T-helper 17 cell (primary cell): ENCODE results near the gene IPO9. TPM values are rescaled to one million over a fixed set of nuclear protein-coding genes. Genes with fewer than 3 reads are reported as not detected.

Experiments used
- ATAC-seq: fragments of 150-1000 bp; cut with Tn5 transposase; 2 replicates; pipeline ENCODE4 v1.10.0; 2021; ENCODE audit warnings: mild to moderate bottlenecking, moderate library complexity
- DNase-seq, 3 donors: peaks; one replicate each; pipeline versions ENCODE4 v3.0.0 to v3.0.0-alpha.2; 2020 to 2021
- H3K9me3 ChIP-seq: one replicate; pipeline ENCODE4 v1.7.0; 2013; ENCODE audit warnings: low read length, mild to moderate bottlenecking; ENCODE audit not compliant: control insufficient read depth, poor library complexity, severe bottlenecking
- H3K27ac Mint-ChIP-seq: one replicate; pipeline ENCODE4 v1.8.0; 2022; ENCODE audit warnings: mild to moderate bottlenecking, moderate library complexity, mixed read lengths
- H3K27me3 Mint-ChIP-seq: one replicate; pipeline ENCODE4 v1.8.0; 2022; ENCODE audit warnings: mixed read lengths
- H3K36me3 Mint-ChIP-seq: one replicate; pipeline ENCODE4 v1.8.0; 2022; ENCODE audit warnings: low read depth, mixed read lengths
- H3K4me1 Mint-ChIP-seq: one replicate; pipeline ENCODE4 v1.8.0; 2022; ENCODE audit warnings: mild to moderate bottlenecking, mixed read lengths
- H3K4me3 Mint-ChIP-seq: one replicate; pipeline ENCODE4 v1.8.0; 2022; ENCODE audit warnings: mild to moderate bottlenecking, moderate library complexity, mixed read lengths
- total RNA-seq, 4 donors: library from RNA in 2 of 4; stranded (reverse) in 2 of 4; gene quantifications; one replicate each; pipeline ENCODE4 v1.2.3 and lab custom pipeline; 2022 to 2026

The IPO9 gene
- total RNA-seq, 2 donors from 2014 or later, result 24.0 to 29.3 TPM

- H3K27ac Mint-ChIP-seq, result no peak overlapping the region
Measured at GRCh38 chr1:201889090-201889968, 60.4 kb downstream of the IPO9 start.

DNA sequence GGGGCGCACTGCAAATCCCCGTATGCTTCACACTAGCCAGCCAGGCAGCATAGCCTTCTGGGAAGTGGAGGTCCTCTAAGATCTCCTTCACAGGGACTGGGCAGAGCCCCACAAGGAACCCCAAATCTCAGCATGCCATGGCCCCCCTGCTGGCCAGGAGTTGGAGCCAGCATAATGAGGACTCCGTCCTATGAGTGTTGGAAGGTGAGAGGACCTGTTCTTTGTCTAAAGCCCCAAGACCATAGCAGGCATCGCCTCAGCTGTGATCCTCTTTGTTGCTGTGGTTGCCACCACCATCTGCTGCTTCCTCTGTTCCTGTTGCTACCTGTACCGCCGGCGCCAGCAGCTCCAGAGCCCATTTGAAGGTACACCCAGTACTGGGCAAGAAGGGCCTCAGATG is 61.3 kb downstream of the IPO9 start:
- Mint-ChIP-seq H3K27ac (no peak overlapping the region), H3K4me1 (peaks cover 7% of the 10 kb centered on the region), H3K36me3 (peaks cover 3% of the 10 kb centered on the region), H3K4me3 (no peak overlapping the region), H3K27me3 (peaks cover 68% of the 10 kb centered on the region)
- H3K9me3 ChIP-seq, result no peaks in the 10 kb centered on the region
- no peak for ATAC-seq
- no peak for DNase-seq

More at GRCh38 chr1:201889090-201889968, 60.4 kb downstream of the IPO9 start:
- no peaks in the 10 kb centered on the region for H3K9me3 ChIP-seq
- Mint-ChIP-seq H3K36me3 (peaks cover 3% of the 10 kb centered on the region), H3K4me1 (peaks cover 9% of the 10 kb centered on the region), H3K27me3 (peaks cover 70% of the 10 kb centered on the region), H3K4me3 (peak overlapping the region; percentile 62)
- ATAC-seq, result no peak
- no peak for DNase-seq

- Mint-ChIP-seq H3K36me3 (peaks cover 3% of the 10 kb centered on the region), H3K27ac (no peak overlapping the region), H3K27me3 (peaks cover 65% of the 10 kb centered on the region), H3K4me3 (no peak overlapping the region), H3K4me1 (peaks cover 8% of the 10 kb centered on the region)
- ATAC-seq (no peak), DNase-seq (no peak)
- no peaks in the 10 kb centered on the region for H3K9me3 ChIP-seq
Measured at GRCh38 chr1:201890806-201891450, 62.0 kb downstream of the IPO9 start.

DNA sequence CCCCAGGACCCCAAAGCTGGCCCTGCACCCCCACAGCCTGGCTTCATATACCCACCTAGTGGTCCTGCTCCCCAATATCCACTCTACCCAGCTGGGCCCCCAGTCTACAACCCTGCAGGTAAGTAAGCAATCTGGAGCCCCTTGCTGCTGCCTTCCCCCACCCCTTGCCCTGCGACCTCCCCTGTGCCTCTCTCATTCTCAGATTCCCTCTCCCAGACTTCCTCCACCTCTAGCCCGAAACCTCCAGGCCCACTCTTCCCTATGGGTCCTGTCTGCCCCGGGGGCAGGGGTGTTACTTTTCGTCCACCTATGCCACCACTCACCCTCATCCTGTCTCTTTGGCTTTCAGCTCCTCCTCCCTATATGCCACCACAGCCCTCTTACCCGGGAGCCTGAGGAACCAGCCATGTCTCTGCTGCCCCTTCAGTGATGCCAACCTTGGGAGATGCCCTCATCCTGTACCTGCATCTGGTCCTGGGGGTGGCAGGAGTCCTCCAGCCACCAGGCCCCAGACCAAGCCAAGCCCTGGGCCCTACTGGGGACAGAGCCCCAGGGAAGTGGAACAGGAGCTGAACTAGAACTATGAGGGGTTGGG is 62.6 kb downstream of the IPO9 start:
- Mint-ChIP-seq H3K36me3 (peaks cover 3% of the 10 kb centered on the region), H3K27me3 (peaks cover 65% of the 10 kb centered on the region), H3K4me1 (peaks cover 13% of the 10 kb centered on the region), H3K4me3 (no peak overlapping the region), H3K27ac (no peak overlapping the region)
- ATAC-seq (no peak), DNase-seq (no peak)
- H3K9me3 ChIP-seq, result no peaks in the 10 kb centered on the region

DNA sequence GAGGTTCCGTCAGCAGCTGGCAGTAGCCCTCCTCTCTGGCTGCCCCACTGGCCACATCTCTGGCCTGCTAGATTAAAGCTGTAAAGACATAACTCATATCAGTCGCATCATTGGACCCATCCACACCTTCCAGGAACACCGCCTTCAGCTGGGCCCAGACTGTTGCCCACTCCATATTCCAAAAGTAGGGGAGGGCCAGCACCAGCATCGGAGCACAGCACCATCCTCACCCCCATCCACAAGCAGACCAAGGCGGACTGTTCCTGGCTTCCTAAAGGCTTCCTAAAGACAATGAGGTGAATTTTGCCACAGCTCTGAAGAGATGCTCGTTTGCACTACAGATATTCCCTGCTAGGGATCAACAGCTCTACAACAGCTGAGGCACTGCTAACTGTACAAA is 63.3 kb downstream of the IPO9 start:
- H3K27ac Mint-ChIP-seq, result no peak overlapping the region
- H3K9me3 ChIP-seq, result no peaks in the 10 kb centered on the region
- no peak for DNase-seq
- peaks cover 58% of the 10 kb centered on the region for H3K27me3 Mint-ChIP-seq
- peaks cover 13% of the 10 kb centered on the region for H3K4me1 Mint-ChIP-seq
- no peak overlapping the region for H3K4me3 Mint-ChIP-seq
- peaks cover 3% of the 10 kb centered on the region for H3K36me3 Mint-ChIP-seq
- ATAC-seq, result no peak

DNA sequence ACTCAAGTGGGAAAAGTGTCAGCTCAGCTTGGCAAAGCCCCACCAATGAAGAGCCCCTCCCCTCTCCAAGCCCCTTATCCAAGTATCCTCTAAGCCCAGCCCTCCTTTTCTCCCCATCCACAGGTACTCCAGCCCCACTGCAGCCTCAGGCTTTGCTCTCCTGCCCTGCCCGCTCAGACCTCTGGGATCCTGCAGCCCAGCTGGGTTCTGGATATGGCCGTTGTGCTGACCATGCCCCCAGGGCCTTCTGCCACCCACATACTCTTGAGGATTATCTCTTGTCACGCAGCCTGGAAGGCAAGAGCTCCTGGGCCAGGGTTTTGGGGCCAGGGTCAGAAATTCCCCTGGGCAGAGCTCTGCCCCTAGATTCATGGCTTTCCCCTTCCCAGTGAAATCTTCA is 64.5 kb downstream of the IPO9 start:
- Mint-ChIP-seq H3K36me3 (peaks cover 3% of the 10 kb centered on the region), H3K4me1 (peaks cover 10% of the 10 kb centered on the region), H3K4me3 (no peak overlapping the region), H3K27me3 (peaks cover 49% of the 10 kb centered on the region), H3K27ac (no peak overlapping the region)
- H3K9me3 ChIP-seq, result no peaks in the 10 kb centered on the region
- ATAC-seq (no peak), DNase-seq (no peak)

DNA sequence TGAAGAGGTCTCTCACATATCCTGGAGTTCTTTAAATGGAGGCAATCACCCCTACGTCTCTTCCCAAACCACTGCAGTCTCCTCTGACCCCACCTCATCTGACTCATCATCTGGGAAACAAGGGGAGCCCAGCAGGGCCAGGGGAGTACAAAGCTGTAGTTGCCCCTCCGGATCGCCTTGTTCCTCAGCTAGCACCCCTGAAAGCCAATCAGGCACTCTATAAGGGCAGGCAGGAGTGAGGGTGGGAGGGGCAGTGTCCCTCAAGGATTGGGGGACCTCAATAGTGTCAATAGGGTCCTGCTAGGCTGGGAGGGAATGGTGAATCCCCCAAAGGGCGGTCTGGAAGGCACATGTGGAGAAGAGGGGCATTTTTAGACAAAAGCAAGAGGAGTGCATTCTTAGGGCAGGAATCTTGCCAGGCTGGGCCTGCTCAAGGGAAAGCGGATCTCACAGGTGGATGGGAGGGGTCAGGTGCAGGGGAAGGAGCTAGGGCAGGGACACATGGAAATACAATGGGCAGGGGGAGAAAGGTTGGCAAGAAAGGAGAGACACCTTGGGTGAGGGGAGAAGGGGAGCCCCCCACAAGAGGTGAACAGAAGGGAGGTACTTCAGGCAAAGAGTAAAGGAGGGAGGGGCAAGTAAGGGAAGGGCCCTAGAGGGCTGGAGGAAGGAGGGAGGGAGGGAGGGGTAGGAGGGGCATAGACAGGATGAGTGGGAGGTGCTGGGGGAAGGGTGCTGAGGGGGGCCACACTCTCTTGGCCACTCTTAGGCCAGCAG is 65.6 kb downstream of the IPO9 start:
- no peak for ATAC-seq
- no peak overlapping the region for H3K27ac Mint-ChIP-seq
- H3K27me3 Mint-ChIP-seq, result peaks cover 50% of the 10 kb centered on the region
- H3K4me3 Mint-ChIP-seq, result no peak overlapping the region
- peaks cover 8% of the 10 kb centered on the region for H3K4me1 Mint-ChIP-seq
- no peaks in the 10 kb centered on the region for H3K9me3 ChIP-seq
- H3K36me3 Mint-ChIP-seq, result peaks cover 3% of the 10 kb centered on the region
- DNase-seq, result no peak

DNA sequence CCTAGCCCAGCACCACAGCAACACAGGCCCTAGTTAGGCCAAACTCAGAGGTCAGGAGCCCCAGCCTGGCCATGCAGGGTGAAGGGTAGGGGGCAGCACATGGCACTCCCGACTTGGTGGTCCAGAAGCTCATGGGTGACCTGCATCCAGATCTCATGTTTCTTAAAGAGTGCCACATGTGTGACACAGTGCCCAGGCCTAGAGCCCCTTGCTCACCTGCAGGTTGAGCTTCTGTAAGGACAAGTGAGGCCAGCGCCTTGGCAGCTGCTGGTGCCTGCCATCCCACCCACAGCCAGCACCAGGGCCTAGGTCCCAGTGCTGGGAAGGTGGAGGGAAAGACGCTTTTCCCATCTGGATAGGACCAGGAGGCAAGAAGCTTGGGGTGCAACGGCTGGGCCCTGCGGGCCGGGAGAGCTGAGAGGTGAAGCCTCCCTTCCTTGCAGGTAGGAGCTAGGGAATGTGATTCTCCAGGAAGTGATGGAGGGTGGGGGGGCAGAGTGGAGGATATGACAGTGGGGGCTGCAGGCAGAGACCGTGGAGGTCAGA is 66.2 kb downstream of the IPO9 start:
- peaks cover 7% of the 10 kb centered on the region for H3K4me1 Mint-ChIP-seq

DNA sequence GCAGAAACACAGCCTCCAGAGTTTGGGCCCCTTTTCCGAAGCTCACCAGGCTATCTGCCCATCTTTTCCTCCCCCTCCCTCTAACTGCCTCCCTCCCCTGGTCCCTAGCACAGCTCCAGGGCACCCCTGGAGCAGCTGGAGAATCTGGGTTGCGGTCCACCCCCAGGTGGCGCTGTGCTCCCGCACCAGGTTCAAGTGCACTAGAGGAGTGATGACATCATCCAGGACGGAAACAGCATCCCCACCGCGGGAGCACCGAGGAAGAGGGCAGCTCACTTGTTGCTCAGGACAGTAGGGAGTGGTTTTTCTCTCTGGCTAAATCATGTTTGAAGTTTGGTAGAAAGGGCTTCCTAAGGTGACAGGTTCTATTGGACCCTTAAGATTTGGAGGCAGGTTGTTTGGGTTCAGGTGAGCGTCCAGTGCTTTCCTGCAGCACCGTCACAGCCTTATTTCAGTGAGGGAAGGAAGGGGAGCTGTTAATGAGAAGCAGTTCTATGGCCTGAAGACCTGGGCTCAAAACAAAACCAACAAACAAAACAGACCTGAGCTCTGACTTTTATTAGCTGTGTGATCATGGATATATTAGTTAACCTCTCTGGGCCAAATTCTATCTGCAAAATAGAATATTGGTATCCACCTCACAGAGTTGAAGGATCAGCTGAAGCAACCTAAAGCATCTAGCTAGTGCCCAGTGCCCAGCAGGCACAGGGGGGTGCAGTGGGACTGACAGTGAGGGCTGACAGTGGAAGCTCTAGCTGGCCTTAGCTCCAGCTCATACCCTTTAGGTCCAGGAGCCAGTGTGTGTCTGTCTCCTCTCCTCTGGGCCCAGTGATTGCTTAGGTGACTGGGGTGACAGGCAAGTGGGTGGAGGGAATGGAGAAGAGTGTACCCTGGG is 67.2 kb downstream of the IPO9 start:
- Mint-ChIP-seq H3K4me1 (peaks cover 7% of the 10 kb centered on the region), H3K4me3 (peak overlapping the region; percentile 55), H3K36me3 (peaks cover 5% of the 10 kb centered on the region), H3K27me3 (peaks cover 36% of the 10 kb centered on the region), H3K27ac (peak overlapping the region; percentile 80)
- ATAC-seq (peak; percentile 93), DNase-seq (peak; percentile 62 to 67 (median 66))
- no peaks in the 10 kb centered on the region for H3K9me3 ChIP-seq

More for the DNA sequence above, 66.2 kb downstream of the IPO9 start:
- Mint-ChIP-seq H3K27me3 (peaks cover 46% of the 10 kb centered on the region), H3K4me3 (no peak overlapping the region), H3K27ac (no peak overlapping the region), H3K36me3 (peaks cover 5% of the 10 kb centered on the region)
- H3K9me3 ChIP-seq, result no peaks in the 10 kb centered on the region
- DNase-seq, result no peak
- no peak for ATAC-seq

- peaks cover 5% of the 10 kb centered on the region for H3K36me3 Mint-ChIP-seq
- H3K27ac Mint-ChIP-seq, result no peak overlapping the region
Measured at GRCh38 chr1:201896951-201897391, 68.0 kb downstream of the IPO9 start.

DNA sequence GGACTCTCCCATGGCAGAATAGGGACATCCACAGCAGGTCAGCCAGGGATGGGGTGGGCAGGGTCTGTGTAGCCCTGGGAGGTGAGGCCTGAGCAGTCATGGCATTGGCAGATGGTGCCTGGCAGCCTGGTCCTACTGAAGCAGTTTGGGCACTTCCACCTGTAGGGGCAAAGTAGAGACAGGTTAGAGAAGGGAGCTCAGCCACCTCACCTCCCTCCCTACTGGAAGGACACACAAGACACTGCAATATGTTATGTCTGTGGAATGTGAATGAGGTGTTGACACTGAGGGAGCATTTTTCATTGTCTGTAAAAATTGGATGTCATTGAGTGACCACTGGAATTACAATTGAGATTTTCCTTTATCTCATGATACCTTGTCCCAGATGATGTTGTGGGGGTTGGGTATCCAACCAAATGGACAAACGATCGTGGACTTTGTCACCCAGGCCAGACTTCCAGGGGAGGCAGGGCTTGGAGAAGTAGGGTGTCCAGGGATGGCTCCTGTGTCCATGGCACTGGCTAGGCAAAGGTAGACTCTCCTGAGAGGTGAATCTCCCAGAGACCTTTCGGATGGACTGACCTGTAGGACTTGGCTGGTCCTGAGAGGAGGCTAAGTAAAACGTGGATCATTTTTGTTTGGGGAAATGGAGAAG is 69.4 kb downstream of the IPO9 start:
- Mint-ChIP-seq H3K36me3 (peaks cover 2% of the 10 kb centered on the region), H3K27me3 (peaks cover 16% of the 10 kb centered on the region), H3K4me1 (peaks cover 7% of the 10 kb centered on the region), H3K4me3 (no peak overlapping the region), H3K27ac (no peak overlapping the region)
- DNase-seq, result no peak
- no peaks in the 10 kb centered on the region for H3K9me3 ChIP-seq
- ATAC-seq, result no peak

More at GRCh38 chr1:201896951-201897391, 68.0 kb downstream of the IPO9 start:
- H3K9me3 ChIP-seq, result no peaks in the 10 kb centered on the region
- Mint-ChIP-seq H3K27me3 (peaks cover 28% of the 10 kb centered on the region), H3K4me1 (peaks cover 7% of the 10 kb centered on the region), H3K4me3 (no peak overlapping the region)
- ATAC-seq (no peak), DNase-seq (no peak)
